ENCODE data around the gene ZGLP1.
"Not testable (repeated sequence)": the region's sequence is repeated elsewhere in the genome, so short reads cannot be mapped to it uniquely, and the experiment has no call there.

The ZGLP1 gene

DNA sequence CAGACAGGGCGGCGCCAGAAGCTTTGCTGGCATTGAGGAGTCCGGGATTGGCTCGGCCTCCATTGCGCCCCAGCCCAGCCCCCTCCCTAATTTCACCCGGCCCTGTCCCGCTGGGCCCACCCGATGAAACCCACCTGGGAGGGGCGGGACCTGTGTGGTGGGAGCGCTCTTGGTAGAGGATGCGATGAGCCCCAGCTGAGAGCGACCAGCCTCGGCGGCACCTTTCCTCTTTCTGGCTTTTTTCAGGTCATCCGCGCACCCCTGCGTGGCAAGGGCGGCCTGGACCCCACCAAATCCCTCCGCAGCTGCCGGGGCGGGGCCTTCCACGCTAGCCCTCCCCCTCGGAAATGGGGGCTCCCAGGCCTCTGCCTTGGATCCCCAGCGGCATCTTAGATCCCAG lies at the start of gene ZGLP1:
TSS of gene ZGLP1 (minus strand) at position 393 of the 400 bp plus-strand sequence.
- Histone ChIP-seq H3K4me1 (ENCODE audit: insufficient read depth, low read length) (no peaks in the 10 kb centered on the region), H3K9me3 (ENCODE audit: low read length) (no peaks in the 10 kb centered on the region), H3K27ac (ENCODE audit: low read depth, low read length) (no peak within 1 kb of the TSS), H3K9ac (ENCODE audit: low read length) (no peak within 1 kb of the TSS), H3K4me3 (ENCODE audit: low read depth in 1 of 2, low read length in 2 of 2) (no peak within 1 kb of the TSS), H3K27me3 (ENCODE audit: control insufficient read depth in 1 of 2, insufficient read depth in 2 of 2, low read length in 2 of 2) (no peaks in the 10 kb centered on the region), H3K36me3 (ENCODE audit: insufficient read depth, low read length) (peaks cover 11% of the 10 kb centered on the region)

- Histone ChIP-seq H3K9ac (ENCODE audit: low read length) (no peak overlapping the region), H3K36me3 (ENCODE audit: insufficient read depth, low read length) (peaks cover 34% of the 10 kb centered on the region), H3K27ac (ENCODE audit: low read depth, low read length) (no peak overlapping the region), H3K4me3 (ENCODE audit: low read depth in 1 of 2, low read length in 2 of 2) (no peak overlapping the region), H3K9me3 (ENCODE audit: low read length) (no peaks in the 10 kb centered on the region), H3K4me1 (ENCODE audit: insufficient read depth, low read length) (no peaks in the 10 kb centered on the region), H3K27me3 (ENCODE audit: control insufficient read depth in 1 of 2, insufficient read depth in 2 of 2, low read length in 2 of 2) (no peaks in the 10 kb centered on the region)
Observed at GRCh38 chr19:10356431-10356830, 46.8 kb upstream of the ZGLP1 start.

DNA sequence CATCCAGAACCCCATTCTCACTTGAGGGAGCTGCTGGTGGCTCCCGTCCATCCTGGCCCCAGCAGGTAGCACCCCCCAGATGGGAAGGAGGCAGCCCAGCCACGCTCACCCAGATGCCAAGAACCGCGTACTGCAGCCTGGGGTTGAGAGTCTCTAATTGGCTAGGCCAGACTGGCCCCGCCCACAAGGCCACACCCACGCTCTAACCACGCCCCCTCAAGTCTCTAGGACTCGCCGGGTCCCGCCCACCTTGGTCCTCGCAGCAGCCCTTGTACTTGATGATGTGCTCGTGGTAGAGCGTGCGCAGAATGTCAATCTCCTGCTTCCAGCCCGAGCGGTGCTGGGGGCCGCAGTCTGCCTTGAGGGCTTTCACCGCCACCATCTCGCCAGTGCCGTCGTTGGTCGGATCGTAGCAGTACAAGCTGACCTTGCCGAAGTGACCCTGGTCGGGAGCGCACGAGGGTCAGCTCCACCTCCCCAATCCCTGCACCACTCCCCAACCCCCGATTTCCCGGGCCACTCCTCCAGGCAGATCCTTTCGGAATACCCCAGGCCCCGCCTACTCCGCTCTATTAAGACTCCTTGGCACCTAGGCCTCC lies 44.3 kb upstream of the ZGLP1 start:
- no peak overlapping the region for H3K4me3 ChIP-seq (ENCODE audit: low read depth in 1 of 2, low read length in 2 of 2)

GRCh38 chr19:10352764-10353671 lies 43.4 kb upstream of the ZGLP1 start:
- Histone ChIP-seq H3K36me3 (ENCODE audit: insufficient read depth, low read length) (peaks cover 32% of the 10 kb centered on the region), H3K4me3 (ENCODE audit: low read depth in 1 of 2, low read length in 2 of 2) (no peak overlapping the region), H3K27ac (ENCODE audit: low read depth, low read length) (no peak overlapping the region), H3K4me1 (ENCODE audit: insufficient read depth, low read length) (no peaks in the 10 kb centered on the region), H3K27me3 (ENCODE audit: control insufficient read depth in 1 of 2, insufficient read depth in 2 of 2, low read length in 2 of 2) (no peaks in the 10 kb centered on the region), H3K9me3 (ENCODE audit: low read length) (no peaks in the 10 kb centered on the region), H3K9ac (ENCODE audit: low read length) (no peak overlapping the region)

More for the DNA sequence above, 44.3 kb upstream of the ZGLP1 start:
- Histone ChIP-seq H3K27me3 (ENCODE audit: control insufficient read depth in 1 of 2, insufficient read depth in 2 of 2, low read length in 2 of 2) (no peaks in the 10 kb centered on the region), H3K9ac (ENCODE audit: low read length) (no peak overlapping the region), H3K9me3 (ENCODE audit: low read length) (no peaks in the 10 kb centered on the region), H3K4me1 (ENCODE audit: insufficient read depth, low read length) (no peaks in the 10 kb centered on the region), H3K27ac (ENCODE audit: low read depth, low read length) (no peak overlapping the region), H3K36me3 (ENCODE audit: insufficient read depth, low read length) (peaks cover 32% of the 10 kb centered on the region)

GRCh38 chr19:10346509-10346908 lies 36.9 kb upstream of the ZGLP1 start:
- H3K27ac ChIP-seq (ENCODE audit: low read depth, low read length) = no peak overlapping the region

GRCh38 chr19:10344780-10345179 lies 35.2 kb upstream of the ZGLP1 start:
- Histone ChIP-seq H3K9me3 (ENCODE audit: low read length) (no peaks in the 10 kb centered on the region), H3K27ac (ENCODE audit: low read depth, low read length) (no peak overlapping the region), H3K4me1 (ENCODE audit: insufficient read depth, low read length) (no peaks in the 10 kb centered on the region), H3K4me3 (ENCODE audit: low read depth in 1 of 2, low read length in 2 of 2) (no peak overlapping the region), H3K27me3 (ENCODE audit: control insufficient read depth in 1 of 2, insufficient read depth in 2 of 2, low read length in 2 of 2) (no peaks in the 10 kb centered on the region), H3K9ac (ENCODE audit: low read length) (no peak overlapping the region), H3K36me3 (ENCODE audit: insufficient read depth, low read length) (no peaks in the 10 kb centered on the region)

More at GRCh38 chr19:10346509-10346908, 36.9 kb upstream of the ZGLP1 start:
- H3K36me3 ChIP-seq (ENCODE audit: insufficient read depth, low read length) = peaks cover 8% of the 10 kb centered on the region
- no peak overlapping the region for H3K4me3 ChIP-seq (ENCODE audit: low read depth in 1 of 2, low read length in 2 of 2)
- H3K27me3 ChIP-seq (ENCODE audit: control insufficient read depth in 1 of 2, insufficient read depth in 2 of 2, low read length in 2 of 2) = no peaks in the 10 kb centered on the region
- no peaks in the 10 kb centered on the region for H3K9me3 ChIP-seq (ENCODE audit: low read length)
- no peaks in the 10 kb centered on the region for H3K4me1 ChIP-seq (ENCODE audit: insufficient read depth, low read length)
- no peak overlapping the region for H3K9ac ChIP-seq (ENCODE audit: low read length)

- Histone ChIP-seq H3K4me3 (ENCODE audit: low read depth in 1 of 2, low read length in 2 of 2) (no peak overlapping the region), H3K9ac (ENCODE audit: low read length) (no peak overlapping the region), H3K4me1 (ENCODE audit: insufficient read depth, low read length) (no peaks in the 10 kb centered on the region), H3K27ac (ENCODE audit: low read depth, low read length) (no peak overlapping the region), H3K27me3 (ENCODE audit: control insufficient read depth in 1 of 2, insufficient read depth in 2 of 2, low read length in 2 of 2) (no peaks in the 10 kb centered on the region), H3K9me3 (ENCODE audit: low read length) (no peaks in the 10 kb centered on the region), H3K36me3 (ENCODE audit: insufficient read depth, low read length) (no peaks in the 10 kb centered on the region)
Observed at GRCh38 chr19:10343495-10343894, 33.9 kb upstream of the ZGLP1 start.

- Histone ChIP-seq H3K27ac (ENCODE audit: low read depth, low read length) (no peak overlapping the region), H3K4me3 (ENCODE audit: low read depth in 1 of 2, low read length in 2 of 2) (no peak overlapping the region), H3K9ac (ENCODE audit: low read length) (no peak overlapping the region), H3K36me3 (ENCODE audit: insufficient read depth, low read length) (no peaks in the 10 kb centered on the region), H3K27me3 (ENCODE audit: control insufficient read depth in 1 of 2, insufficient read depth in 2 of 2, low read length in 2 of 2) (no peaks in the 10 kb centered on the region), H3K4me1 (ENCODE audit: insufficient read depth, low read length) (no peaks in the 10 kb centered on the region), H3K9me3 (ENCODE audit: low read length) (no peaks in the 10 kb centered on the region)
Observed at GRCh38 chr19:10339977-10340376, 30.4 kb upstream of the ZGLP1 start.

DNA sequence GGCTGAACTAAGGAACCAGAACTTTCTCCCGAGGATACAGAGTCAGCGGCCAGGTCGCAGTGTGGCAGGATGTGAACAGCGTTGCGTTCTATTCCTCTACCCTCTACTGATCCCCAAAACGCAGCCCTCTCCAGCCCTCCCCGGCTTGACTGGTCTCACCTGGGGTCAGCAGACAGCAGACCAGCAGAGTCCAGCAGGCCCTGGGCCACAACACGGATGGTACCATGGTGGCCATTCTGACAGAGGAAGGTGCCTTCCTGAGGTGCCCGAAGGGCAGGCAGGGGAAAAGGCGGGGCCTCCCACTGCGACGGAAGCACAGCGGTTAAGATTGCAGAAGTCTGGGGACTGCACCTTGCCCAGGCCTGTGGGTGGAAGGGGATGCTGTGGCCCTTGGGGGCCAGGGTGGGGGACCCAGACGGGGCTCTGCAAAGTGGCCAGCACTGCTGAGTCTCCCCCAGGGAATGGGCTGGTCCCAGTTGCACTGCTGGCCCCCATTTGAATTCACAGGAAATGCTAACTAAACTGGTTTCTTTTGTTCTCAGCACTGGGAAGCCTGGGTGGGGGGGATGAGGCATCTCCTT lies 29.9 kb upstream of the ZGLP1 start, which contains the start of gene ICAM3:
TSS of gene ICAM3 (minus strand) at position 245 of the 581 bp plus-strand sequence. CDS start at position 235, 10 bp downstream.
- Histone ChIP-seq H3K9me3 (ENCODE audit: low read length) (no peaks in the 10 kb centered on the region), H3K36me3 (ENCODE audit: insufficient read depth, low read length) (no peaks in the 10 kb centered on the region), H3K27ac (ENCODE audit: low read depth, low read length) (no peak within 1 kb of the TSS), H3K4me1 (ENCODE audit: insufficient read depth, low read length) (no peaks in the 10 kb centered on the region), H3K4me3 (ENCODE audit: low read depth in 1 of 2, low read length in 2 of 2) (no peak within 1 kb of the TSS), H3K9ac (ENCODE audit: low read length) (no peak within 1 kb of the TSS), H3K27me3 (ENCODE audit: control insufficient read depth in 1 of 2, insufficient read depth in 2 of 2, low read length in 2 of 2) (no peaks in the 10 kb centered on the region)

- Histone ChIP-seq H3K9me3 (ENCODE audit: low read length) (no peaks in the 10 kb centered on the region), H3K36me3 (ENCODE audit: insufficient read depth, low read length) (no peaks in the 10 kb centered on the region), H3K27me3 (ENCODE audit: control insufficient read depth in 1 of 2, insufficient read depth in 2 of 2, low read length in 2 of 2) (no peaks in the 10 kb centered on the region), H3K27ac (ENCODE audit: low read depth, low read length) (no peak overlapping the region), H3K4me1 (ENCODE audit: insufficient read depth, low read length) (peaks cover 5% of the 10 kb centered on the region), H3K9ac (ENCODE audit: low read length) (no peak overlapping the region), H3K4me3 (ENCODE audit: low read depth in 1 of 2, low read length in 2 of 2) (no peak overlapping the region)
Observed at GRCh38 chr19:10338940-10339339, 29.3 kb upstream of the ZGLP1 start.

DNA sequence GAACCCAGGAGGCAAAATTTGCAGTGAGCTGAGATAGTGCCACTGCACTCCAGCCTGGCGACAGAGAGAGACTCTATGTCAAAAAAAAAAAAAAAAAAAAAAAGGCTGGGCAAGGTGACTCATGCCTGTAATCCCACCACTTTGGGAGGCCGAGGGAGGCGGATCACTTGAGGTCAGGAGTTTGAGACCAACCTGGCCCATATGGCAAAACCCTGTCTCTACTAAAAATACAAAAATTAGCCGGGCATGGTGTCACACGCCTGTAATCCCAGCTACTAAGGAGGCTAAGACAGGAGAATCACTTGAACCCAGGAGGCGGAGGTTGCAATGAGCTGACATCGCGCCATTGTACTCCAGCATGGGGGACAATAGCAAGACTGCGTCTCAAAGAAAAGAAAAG lies 27.1 kb upstream of the ZGLP1 start:
- not testable (repeated sequence) for H3K27ac ChIP-seq (ENCODE audit: low read depth, low read length); H3K36me3 ChIP-seq (ENCODE audit: insufficient read depth, low read length); H3K9ac ChIP-seq (ENCODE audit: low read length); H3K9me3 ChIP-seq (ENCODE audit: low read length); H3K27me3 ChIP-seq (ENCODE audit: control insufficient read depth in 1 of 2, insufficient read depth in 2 of 2, low read length in 2 of 2); H3K4me3 ChIP-seq (ENCODE audit: low read depth in 1 of 2, low read length in 2 of 2)
- H3K4me1 ChIP-seq (ENCODE audit: insufficient read depth, low read length) = peaks cover 21% of the 10 kb centered on the region
